ENCODE data around the gene TLX1. TPM values are rescaled to one million over a fixed set of nuclear protein-coding genes. Genes with fewer than 3 reads are reported as not detected.

TLX1 gene
- polyA plus RNA-seq, 2 of the 4 experiments (the other 2 are of a cell fraction): 0.06 TPM; not detected in 1

DNA sequence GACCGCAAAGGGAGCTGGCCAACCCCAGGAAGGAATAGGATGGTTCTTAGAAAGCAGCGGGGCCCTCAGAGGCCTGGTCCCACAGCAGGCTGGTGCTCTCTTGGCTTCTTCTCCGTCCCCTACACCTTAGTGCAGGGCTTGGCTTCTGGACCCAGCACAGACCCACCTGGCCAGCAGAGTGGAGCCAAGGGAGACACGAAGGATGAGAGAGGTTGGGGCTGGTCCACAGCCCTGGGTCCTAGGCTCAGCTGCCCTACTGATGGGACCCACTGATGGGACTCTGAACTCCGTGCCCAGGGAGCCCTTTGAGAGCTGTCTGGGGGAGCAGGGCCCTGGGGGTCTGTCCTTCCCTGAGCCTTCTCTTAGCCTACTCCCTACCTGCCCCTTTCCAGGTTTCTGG lies 6.2 kb upstream of the TLX1 start:
- no peak for FAIRE-seq
- DNase-seq (ENCODE audit: low read depth in 1 of 2, low spot score in 1 of 2): no peak
- POLR2A ChIA-PET: no interaction called here
- no peaks in the 10 kb centered on the region for H3K9me3 ChIP-seq
- H3K4me2 ChIP-seq: no peak overlapping the region
- TF ChIP-seq RAD21 (conservative IDR thresholded peaks at IDR 0.05 in 1 of 2, IDR thresholded peaks at IDR 0.05 in 1 of 2) (no peak), FOXS1 (CRISPR knock-in tag; IDR thresholded peaks at IDR 0.05) (no peak), PBX3 (IDR thresholded peaks at IDR 0.05) (no peak), CBX8 (IDR thresholded peaks at IDR 0.05) (no peak), KDM5A (IDR thresholded peaks at IDR 0.05) (no peak), RARB (CRISPR knock-in tag; IDR thresholded peaks at IDR 0.05) (no peak), BHLHE40 (IDR thresholded peaks at IDR 0.05; ENCODE audit: low read depth, low read length) (no peak), HDAC2 (IDR thresholded peaks at IDR 0.05) (no peak)
- TF ChIP-seq, protein P1, sequence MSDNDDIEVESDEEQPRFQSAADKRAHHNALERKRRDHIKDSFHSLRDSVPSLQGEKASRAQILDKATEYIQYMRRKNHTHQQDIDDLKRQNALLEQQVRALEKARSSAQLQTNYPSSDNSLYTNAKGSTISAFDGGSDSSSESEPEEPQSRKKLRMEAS (IDR thresholded peaks at IDR 0.05): no peak
- TF ChIP-seq, protein P2, sequence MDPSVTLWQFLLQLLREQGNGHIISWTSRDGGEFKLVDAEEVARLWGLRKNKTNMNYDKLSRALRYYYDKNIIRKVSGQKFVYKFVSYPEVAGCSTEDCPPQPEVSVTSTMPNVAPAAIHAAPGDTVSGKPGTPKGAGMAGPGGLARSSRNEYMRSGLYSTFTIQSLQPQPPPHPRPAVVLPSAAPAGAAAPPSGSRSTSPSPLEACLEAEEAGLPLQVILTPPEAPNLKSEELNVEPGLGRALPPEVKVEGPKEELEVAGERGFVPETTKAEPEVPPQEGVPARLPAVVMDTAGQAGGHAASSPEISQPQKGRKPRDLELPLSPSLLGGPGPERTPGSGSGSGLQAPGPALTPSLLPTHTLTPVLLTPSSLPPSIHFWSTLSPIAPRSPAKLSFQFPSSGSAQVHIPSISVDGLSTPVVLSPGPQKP (IDR thresholded peaks at IDR 0.05; ENCODE audit: low read depth, low read length): no peak
- H3K4me3 ChIP-seq: no peak overlapping the region
- no peak; a peak in 1 of 6 replicates for ATAC-seq
- WGBS (ENCODE audit: missing lambda C conversion rate): 54% methylated on average over 5 of the region's 5 CpGs
- no peak overlapping the region for H3K27ac ChIP-seq
- CTCF ChIA-PET: interaction anchor here (0.9 to 4.8 kb wide), 3 partner anchors 14 to 28 kb away, joined by 5 to 40 read pairs (median 34); no protein-coding TSS in a partner anchor
- H3K4me1 ChIP-seq: no peaks in the 10 kb centered on the region

- no peaks in the 10 kb centered on the region for H3K9me3 ChIP-seq
- CTCF ChIA-PET: interaction anchor here (0.6 to 4.8 kb wide), 7 partner anchors 15 to 86 kb away, joined by 3 to 40 read pairs (median 4); no protein-coding TSS in a partner anchor
- FAIRE-seq: no peak
- no peak for DNase-seq (ENCODE audit: low read depth in 1 of 2, low spot score in 1 of 2)
- no peak overlapping the region for H3K4me3 ChIP-seq
- no peak for ATAC-seq
- POLR2A ChIA-PET: no interaction called here
- no peak for TF ChIP-seq EHF (CRISPR knock-in tag; IDR thresholded peaks at IDR 0.05)
- TF ChIP-seq GATA3 (IDR thresholded peaks at IDR 0.05; ENCODE audit: borderline replicate concordance): no peak
- TF ChIP-seq NFE2L2 (conservative IDR thresholded peaks at IDR 0.05; ENCODE audit: low read length): no peak
- TF ChIP-seq TP53 (CRISPR knock-in tag; IDR thresholded peaks at IDR 0.05): no peak
- TF ChIP-seq, protein P1 (IDR thresholded peaks at IDR 0.05): no peak
- no peak for TF ChIP-seq BHLHE40 (IDR thresholded peaks at IDR 0.05; ENCODE audit: low read depth, low read length)
- TF ChIP-seq USF2 (IDR thresholded peaks at IDR 0.05): no peak
- no peak for TF ChIP-seq SREBF2 (IDR thresholded peaks at IDR 0.05)
- TF ChIP-seq ESRRA (IDR thresholded peaks at IDR 0.05; ENCODE audit: borderline replicate concordance, low read length): no peak
- TF ChIP-seq MYC (IDR thresholded peaks at IDR 0.05; ENCODE audit: borderline replicate concordance, low read length): no peak
- no peak for TF ChIP-seq EHMT2 (IDR thresholded peaks at IDR 0.05; ENCODE audit: low read depth)
- TF ChIP-seq EP300 (IDR thresholded peaks at IDR 0.05): no peak
- no peak for TF ChIP-seq CHD2 (IDR thresholded peaks at IDR 0.05; ENCODE audit: low read length, partially characterized antibody)
- no peak overlapping the region for H3K27ac ChIP-seq
- no peak overlapping the region for H3K4me2 ChIP-seq
- 50% methylated on average over 14 of the region's 14 CpGs for WGBS (ENCODE audit: missing lambda C conversion rate)
- no peaks in the 10 kb centered on the region for H3K4me1 ChIP-seq
These were observed 4.1 kb upstream of the TLX1 start for GRCh38 chr10:101126684-101127628.

Data from A549 (cell line).